Kidney capillary endothelial cell (primary cell): Measurements from ENCODE around the gene C22orf23.
"Not testable (repeated sequence)": the region's sequence is repeated elsewhere in the genome, so short reads cannot be mapped to it uniquely, and the experiment has no call there.

Experiments used
- DNase-seq: peaks from one replicate; pipeline ENCODE4 v3.0.0-alpha.2; 2018; ENCODE audit warnings: low spot score

Gene C22orf23

GRCh38 chr22:37954686-37955085, 1.3 kb upstream of the C22orf23 start:
- no peak for DNase-seq

- DNase-seq: no peak
These were observed 352 bp downstream of the C22orf23 start for GRCh38 chr22:37953062-37953436.

GRCh38 chr22:37952629-37953028, 772 bp downstream of the C22orf23 start:
- not testable (repeated sequence) for DNase-seq

- no peak for DNase-seq
These were observed 2.1 kb downstream of the C22orf23 start for GRCh38 chr22:37951305-37951704.

- not testable (repeated sequence) for DNase-seq
These were observed 6.1 kb downstream of the C22orf23 start for GRCh38 chr22:37947142-37947795.

DNA sequence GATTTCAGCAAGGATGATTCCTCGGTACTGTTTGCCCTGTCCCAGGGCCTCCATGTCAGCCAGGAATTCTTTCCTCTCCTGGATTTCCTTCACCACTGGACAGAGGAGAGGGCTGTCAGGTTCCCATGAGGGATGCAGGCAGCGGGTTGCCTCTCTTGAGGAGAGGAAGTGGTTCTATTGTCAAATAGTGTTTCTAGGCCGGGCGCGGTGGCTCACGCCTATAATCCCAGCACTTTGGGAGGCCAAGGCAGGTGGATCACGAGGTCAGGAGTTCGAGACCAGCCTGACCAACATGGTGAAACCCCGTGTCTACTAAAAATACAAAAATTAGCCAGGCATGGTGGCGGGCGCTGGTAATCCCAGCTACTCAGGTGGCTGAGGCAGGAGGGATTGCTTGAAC, 9.0 kb downstream of the C22orf23 start:
- DNase-seq: not testable (repeated sequence)

- DNase-seq: no peak
These were observed 9.6 kb downstream of the C22orf23 start for GRCh38 chr22:37943825-37944198.

- DNase-seq: no peak
These were observed 10.1 kb downstream of the C22orf23 start for GRCh38 chr22:37943136-37943824.

DNA sequence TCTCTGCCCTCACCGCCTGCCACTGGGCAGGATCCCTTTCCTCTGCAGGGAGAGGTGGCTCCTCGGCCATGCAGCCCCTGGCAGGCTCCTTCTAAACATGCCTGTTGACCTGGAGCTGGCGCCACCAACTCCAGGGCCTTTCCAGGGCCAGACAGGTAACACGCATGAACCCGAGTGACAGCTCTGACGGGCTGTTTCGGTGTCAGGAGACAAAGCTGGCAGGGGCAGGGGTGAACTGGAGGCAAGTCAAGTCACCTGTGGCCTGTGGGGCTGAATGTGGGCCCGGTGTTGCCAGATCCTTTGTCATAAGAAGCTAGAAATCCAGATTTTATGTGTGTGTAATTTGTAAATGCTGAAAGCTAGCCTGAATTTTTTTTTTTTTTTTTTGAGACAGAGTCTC, 11.3 kb downstream of the C22orf23 start:
- no peak for DNase-seq

DNA sequence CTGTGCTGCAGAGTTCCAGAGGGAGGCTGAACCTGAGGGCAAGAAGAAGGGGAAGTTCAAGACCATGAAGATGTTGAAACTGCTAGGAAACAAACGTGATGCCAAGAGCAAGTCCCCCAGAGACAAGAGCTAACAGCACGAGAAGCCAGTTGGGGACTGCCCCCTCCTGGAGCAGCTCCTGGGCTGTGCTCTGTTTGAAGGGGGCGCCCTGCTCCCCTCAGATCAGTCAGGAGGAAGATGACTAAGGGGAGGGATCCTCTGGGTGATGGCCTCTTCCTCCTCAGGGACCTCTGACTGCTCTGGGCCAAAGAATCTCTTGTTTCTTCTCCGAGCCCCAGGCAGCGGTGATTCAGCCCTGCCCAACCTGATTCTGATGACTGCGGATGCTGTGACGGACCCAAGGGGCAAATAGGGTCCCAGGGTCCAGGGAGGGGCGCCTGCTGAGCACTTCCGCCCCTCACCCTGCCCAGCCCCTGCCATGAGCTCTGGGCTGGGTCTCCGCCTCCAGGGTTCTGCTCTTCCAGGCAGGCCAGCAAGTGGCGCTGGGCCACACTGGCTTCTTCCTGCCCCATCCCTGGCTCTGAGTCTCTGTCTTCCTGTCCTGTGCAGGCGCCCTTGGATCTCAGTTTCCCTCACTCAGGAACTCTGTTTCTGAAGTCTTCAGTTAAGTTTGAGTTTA, 12.6 kb downstream of the C22orf23 start:
- peak; percentile 44 for DNase-seq

GRCh38 chr22:37933711-37934376, 19.6 kb downstream of the C22orf23 start:
- DNase-seq: peak; percentile 92

- DNase-seq: no peak
These were observed 20.4 kb downstream of the C22orf23 start for GRCh38 chr22:37932821-37933578.

GRCh38 chr22:37932401-37932800, 21.0 kb downstream of the C22orf23 start:
- no peak for DNase-seq

- no peak for DNase-seq
These were observed 21.5 kb downstream of the C22orf23 start for GRCh38 chr22:37931893-37932389.

GRCh38 chr22:37930952-37931440, 22.4 kb downstream of the C22orf23 start:
- DNase-seq: no peak

- no peak for DNase-seq
These were observed 23.0 kb downstream of the C22orf23 start for GRCh38 chr22:37930270-37930951.

- no peak for DNase-seq
These were observed 24.0 kb downstream of the C22orf23 start for GRCh38 chr22:37929390-37929789.

- no peak for DNase-seq
These were observed 25.8 kb downstream of the C22orf23 start for GRCh38 chr22:37927637-37927936.

GRCh38 chr22:37926771-37927636, 26.4 kb downstream of the C22orf23 start:
- no peak for DNase-seq

- DNase-seq: no peak
These were observed 27.0 kb downstream of the C22orf23 start for GRCh38 chr22:37926358-37926757.
